NCI-H2107 treated with DMSO at 0.1 percent for 48 hours (cell line): ENCODE results near the gene RPGR.

Experiments
- DNase-seq: peaks from one replicate; lab custom pipeline; 2025; ENCODE audit not compliant: unreplicated experiment; lab: John Stamatoyannopoulos, UW

The RPGR gene, protein sequence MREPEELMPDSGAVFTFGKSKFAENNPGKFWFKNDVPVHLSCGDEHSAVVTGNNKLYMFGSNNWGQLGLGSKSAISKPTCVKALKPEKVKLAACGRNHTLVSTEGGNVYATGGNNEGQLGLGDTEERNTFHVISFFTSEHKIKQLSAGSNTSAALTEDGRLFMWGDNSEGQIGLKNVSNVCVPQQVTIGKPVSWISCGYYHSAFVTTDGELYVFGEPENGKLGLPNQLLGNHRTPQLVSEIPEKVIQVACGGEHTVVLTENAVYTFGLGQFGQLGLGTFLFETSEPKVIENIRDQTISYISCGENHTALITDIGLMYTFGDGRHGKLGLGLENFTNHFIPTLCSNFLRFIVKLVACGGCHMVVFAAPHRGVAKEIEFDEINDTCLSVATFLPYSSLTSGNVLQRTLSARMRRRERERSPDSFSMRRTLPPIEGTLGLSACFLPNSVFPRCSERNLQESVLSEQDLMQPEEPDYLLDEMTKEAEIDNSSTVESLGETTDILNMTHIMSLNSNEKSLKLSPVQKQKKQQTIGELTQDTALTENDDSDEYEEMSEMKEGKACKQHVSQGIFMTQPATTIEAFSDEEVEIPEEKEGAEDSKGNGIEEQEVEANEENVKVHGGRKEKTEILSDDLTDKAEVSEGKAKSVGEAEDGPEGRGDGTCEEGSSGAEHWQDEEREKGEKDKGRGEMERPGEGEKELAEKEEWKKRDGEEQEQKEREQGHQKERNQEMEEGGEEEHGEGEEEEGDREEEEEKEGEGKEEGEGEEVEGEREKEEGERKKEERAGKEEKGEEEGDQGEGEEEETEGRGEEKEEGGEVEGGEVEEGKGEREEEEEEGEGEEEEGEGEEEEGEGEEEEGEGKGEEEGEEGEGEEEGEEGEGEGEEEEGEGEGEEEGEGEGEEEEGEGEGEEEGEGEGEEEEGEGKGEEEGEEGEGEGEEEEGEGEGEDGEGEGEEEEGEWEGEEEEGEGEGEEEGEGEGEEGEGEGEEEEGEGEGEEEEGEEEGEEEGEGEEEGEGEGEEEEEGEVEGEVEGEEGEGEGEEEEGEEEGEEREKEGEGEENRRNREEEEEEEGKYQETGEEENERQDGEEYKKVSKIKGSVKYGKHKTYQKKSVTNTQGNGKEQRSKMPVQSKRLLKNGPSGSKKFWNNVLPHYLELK

DNA sequence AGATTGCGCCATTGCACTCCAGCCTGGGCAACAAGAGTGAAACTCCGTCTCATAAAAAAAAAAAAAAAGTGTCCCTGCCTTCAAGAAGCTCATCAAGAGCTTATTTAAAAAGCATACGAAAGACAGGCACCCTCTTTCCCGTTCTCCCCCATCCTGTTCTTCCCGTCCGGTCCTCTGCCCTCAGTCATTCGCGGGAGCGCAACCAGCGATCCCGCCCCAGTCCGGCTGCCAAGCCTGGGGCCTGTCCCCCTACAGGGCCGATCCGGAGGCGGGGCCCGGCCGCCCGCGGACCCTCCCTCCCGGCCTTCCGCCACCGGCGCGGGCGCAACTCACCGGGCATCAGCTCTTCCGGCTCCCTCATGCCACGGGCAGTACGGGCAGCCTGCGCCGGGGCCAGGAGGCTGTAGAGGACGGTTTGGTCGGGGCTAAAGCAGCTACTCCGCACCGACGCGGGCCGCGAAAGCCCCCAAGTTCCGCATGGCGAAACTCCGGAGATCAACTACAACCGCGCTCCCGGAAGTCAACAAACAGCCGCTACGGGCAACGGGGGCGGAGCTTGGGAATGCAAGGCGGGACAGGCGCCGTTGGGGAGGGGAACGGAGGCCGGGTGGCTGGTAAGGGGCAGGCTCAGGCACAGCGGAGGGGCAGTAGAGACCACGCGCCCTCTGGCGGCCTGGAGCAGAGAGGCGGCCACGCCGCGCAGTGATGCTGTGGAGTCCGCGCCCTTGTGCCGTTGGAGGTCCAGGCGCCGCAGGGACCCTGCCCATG is at the start of gene RPGR:
RPGR (minus strand) TSS at position 503 of the 768 bp plus-strand sequence; CDS start at position 361, 142 bp downstream.
- DNase-seq, result peak; percentile 93

DNA sequence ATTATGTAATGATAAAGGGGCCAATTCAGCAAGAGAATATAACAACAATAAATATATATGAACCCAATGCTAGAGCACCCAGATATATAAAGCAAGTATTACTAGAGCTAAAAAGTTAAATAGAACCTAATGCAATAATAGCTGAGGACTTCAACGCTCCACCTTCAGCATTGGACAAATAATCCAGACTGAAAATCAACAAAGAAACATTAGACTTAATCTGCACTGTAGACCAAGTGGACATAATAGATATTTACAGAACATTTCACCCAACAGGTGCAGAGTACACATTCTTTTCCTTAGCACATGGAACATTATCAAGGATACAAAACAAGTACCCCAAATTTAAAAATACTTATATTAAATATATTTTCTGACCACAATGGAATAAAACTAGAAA is 49.4 kb upstream of the RPGR start:
- no peak for DNase-seq

DNA sequence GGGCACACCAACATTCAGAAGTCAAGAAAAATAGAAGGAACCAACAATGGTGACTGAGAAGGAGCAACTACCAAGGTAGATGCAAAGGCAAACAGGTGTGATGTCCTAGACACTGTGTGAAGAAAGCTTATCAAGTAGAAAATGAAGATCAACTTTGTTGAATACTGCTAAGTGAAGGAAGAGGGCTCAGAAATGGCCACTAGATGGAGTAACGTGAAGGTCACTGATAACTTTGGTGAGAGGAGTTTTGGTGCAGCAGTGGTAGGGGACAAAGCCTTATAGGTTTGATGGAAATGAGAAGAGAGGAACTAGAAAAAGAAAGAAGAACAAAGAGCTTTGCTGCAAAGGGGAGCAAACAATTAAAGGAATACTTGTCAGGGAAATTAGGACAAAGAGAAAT is 48.6 kb upstream of the RPGR start:
- DNase-seq, result peak; percentile 7

DNA sequence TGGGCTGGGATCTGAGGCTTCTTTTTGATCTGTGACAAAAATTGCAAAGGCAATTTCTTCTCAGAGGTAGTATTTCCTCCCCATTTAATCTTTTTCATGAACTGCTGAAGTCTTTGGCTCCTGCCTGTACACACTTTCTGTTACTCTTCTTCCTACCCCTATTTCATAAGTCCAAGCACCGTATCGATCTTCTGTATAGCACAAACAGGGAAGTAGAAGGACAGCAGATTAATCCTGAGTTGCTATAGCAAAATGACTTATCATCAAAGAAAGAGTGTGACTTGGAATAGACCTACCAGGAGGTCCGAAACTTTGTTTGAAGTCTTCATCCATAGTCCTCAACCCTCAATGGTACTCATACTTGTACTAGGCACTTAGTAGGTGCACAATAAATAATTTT is 47.1 kb upstream of the RPGR start:
- no peak for DNase-seq

DNA sequence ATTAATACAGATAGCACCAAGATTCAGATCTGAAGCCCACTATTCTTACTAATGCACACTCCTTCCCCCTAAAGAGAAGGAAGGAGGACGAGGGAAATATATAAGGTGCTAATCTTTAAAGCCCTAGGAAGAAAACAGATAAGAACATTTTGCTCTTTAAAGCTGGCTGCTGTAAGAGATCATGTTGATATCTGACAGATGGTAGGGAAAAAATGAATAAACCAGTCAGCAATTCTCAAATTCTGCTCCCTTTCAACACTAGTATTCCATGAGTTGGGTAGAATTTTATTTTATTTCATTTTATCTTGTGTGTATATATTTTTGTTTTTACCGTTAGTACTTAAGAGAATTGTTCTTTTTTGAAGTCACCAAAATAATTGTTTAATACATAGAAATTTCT is 44.3 kb upstream of the RPGR start:
- no peak for DNase-seq

DNA sequence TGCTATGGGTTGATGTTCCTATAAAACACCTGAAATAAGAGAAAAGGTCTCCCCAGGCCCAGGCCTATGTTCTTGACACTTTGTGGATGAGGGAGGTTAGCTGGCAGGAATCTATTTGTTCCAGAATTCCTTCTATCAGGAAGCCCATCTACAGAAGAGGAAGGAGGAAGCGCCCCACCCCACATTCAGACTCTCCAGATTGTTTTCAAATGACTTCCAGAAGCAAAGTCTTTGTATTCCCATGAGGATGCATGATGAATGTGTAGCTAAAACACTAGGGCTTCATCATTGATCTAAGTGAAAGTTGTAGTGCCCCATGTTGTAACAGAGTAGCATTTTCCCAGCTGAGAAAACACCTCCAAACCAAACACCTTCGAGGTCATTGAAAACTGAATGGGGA is 41.5 kb upstream of the RPGR start:
- DNase-seq, result no peak

DNA sequence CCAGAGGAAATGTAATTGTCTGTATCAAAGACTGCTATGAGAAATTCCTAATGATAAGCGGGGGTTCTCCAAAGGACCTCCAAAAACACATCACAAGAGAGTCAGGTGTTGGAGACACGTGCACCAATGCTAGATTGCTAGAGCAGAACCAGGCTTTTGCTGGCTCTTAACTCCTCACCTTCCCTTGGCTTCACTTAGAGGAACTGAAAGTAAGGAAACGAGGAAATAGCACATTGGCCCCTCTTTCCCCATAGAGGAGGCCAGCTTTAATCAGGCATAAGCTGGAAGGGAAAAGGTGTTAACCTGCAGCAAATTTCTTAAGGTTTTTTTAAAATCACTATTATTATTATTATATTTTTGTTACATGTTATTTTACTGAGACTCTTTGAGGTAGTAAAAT is 38.6 kb upstream of the RPGR start:
- no peak for DNase-seq

DNA sequence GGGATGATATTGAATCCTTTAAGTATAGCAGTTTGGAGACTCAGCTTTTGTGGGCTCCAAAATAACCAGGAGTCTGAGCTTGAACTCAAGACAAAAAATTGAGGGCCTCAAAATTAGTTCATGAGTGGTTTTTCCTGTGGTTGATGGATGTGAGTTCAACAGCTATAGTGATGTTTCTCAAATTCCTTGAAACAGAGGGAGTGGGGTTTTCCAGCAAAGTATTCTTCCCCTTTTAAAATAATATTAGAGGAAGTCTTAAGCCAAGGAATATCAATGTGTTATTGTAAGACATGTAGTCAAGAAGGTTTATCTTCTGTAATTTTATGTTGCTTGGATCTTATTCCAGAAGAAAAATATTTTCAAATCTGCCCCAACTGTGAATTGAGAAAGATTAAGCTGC is 35.7 kb upstream of the RPGR start:
- no peak for DNase-seq

DNA sequence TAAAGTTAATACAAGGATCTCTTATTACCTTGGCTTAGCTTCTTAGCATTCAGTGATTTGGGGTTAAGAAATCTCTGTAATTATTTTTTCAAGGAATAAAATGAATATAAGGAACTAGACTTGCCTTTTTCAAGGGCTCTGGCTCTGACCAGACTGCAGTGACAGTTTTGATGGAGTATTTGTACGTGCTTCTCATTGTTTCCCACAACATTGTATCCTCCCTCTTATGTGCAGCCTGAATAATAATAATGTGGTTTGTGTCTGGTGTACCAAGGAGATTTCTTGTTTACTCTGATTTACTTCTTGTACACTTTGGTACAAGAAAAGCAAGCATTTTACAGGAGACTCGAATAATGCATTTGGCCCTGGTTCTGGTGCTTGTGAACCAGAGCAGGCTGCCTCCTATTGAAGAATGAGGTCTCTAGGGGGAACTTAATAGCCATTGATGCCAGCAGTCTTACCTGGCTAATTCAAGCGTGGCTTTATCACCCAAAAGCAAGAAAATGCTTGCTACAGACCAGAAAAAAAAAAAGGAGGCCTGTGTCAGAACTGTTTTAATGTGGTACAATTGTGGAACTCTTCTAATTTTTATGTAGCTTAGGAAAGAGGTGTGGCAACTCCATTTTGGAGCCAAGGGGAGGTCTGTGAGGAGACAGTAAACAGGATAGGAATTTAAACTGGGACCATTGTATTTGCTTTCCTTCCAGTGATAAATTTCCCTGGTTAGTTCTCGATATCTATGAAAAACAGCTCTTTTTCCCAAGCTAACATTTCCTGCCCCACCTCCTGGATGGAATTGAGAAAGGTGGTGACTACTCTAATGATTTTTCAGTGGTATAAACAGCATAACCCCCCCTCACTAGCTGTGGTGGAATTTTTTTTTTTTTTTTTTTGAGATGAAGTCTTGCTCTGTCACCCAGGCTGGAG is 30.7 kb upstream of the RPGR start:
- peak; percentile 29 for DNase-seq

DNA sequence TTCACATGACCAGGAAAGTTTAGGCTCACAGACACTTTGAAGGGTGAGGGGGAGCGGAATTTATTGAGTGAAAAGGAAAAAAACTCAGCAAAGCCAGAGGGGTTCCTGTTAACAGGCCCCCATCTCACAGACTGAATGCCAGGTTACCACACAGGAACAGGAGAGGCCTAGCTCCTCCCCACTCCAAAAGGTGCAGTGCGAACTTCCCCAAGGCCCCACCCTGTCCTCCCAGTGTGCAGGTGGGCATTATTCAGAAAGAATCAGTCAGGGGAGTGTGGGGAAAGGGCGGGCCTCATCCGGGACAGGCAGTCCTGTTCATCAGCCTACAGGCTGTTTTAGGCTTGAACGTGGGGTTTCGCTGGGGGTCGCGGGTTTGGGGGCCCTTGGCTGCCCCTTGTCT is 29.1 kb upstream of the RPGR start:
- no peak for DNase-seq

DNA sequence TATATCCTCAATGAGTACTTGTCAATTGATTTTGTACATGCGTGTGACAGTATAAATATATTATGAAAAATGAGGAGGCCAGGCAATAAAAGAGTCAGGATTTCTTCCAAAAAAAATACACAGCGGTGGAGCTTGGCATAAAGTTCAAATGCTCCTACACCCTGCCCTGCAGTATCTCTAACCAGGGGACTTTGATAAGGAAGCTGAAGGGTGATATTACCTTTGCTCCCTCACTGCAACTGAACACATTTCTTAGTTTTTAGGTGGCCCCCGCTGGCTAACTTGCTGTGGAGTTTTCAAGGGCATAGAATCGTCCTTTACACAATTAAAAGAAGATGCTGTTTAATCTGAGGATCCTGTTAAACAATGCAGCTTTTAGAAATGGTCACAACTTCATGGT is 25.1 kb upstream of the RPGR start, which contains the start of gene OTC:
OTC (plus strand) TSS at position 243 of the 400 bp plus-strand sequence; CDS start at position 336, 93 bp downstream.
- no peak for DNase-seq

DNA sequence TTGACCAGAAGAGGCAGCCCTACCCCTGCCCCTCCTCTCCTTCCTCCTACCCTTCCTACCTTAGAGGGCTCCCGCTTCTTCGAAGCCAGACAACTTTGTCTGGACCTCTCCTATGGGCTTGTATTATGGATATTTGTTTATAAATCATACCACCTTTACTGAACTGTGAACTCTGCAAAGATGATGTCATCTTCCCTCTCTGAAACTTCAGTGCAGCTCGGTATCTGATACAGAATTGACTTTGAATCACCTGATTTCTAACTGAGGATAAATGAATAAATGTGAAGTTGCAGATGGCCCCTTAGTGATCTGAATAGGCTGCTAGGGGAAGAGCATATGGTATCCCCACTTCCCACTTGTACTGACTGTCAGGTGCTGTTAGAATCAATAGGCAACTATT is 24.0 kb upstream of the RPGR start:
- no peak for DNase-seq

DNA sequence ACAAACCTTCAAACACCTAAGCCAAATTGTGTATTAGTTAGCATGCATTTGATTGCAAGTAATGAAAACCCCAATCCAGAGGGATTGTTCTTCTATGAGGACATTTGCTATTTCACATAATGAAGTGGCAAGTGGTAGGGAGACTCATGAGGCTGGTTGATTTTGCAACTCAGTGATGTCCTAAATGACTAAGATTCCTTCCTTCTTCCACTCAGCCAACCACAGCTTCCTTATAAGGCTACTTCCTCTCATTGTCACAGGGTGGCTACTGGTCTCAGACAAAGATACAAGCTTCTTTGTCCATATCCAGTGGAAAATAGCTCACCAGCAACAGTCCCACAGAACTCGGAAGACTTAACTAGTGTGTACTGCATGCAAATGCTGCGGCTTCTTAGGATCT is 19.8 kb upstream of the RPGR start:
- DNase-seq, result no peak

DNA sequence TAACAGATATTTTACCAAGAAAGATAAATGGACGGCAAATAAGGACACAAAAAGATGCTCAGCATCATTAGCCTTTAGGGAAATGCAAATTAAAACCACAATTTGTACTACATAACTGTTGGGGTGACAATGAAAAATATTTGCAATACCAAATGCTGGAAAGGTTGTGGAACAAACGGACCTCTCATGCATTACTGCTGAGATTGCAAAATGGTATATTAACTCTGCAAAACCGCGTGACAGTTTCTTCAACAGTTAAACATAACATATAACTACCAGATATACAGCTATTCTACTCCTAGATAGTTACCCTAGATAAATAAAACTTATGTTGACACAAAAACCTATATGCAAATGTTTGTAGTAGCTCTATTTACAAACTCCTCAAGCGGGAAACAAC is 18.8 kb upstream of the RPGR start:
- no peak for DNase-seq

DNA sequence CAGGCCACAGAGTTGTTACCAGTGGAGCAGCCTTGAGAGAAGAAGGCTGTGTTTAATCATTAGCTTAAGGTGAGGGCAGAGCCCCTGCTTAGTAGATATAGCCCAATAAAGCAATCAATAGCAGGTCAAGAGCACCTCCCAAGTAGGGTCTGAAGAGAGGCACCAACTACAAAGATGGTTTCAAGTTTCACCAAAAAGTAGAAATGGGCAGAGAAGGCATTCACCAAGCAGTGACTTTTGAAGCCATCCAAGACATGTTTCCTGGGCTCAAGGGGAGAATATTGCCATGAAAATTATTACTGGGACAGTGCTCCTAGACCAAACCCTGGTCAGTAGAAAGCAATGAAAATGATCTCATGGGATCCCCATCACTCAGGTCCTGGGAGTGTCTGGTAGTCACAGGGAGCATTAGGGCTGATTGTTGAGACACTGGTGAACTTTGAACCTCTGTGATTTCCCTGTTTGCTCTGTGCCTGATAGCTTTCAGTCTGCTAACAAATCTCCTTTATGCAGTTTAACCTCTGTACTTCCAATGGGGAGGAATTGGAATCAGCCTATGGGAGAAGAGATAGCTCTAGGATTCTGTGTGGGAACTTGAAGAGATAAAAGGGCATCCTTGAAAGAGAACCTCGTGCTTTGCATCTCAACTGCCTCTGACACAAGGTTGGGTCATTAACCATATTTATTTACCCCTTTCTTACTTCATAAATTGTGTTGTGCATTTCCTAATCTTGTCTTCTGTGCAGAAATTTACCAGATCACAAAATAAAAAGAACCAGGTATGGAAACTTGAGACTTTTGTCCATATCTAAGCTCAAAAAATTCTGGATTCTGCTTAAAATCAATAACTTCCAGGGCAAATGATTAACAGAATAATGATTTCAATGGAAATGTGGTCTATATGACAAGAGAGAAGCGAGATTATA is 15.8 kb upstream of the RPGR start:
- DNase-seq, result no peak

DNA sequence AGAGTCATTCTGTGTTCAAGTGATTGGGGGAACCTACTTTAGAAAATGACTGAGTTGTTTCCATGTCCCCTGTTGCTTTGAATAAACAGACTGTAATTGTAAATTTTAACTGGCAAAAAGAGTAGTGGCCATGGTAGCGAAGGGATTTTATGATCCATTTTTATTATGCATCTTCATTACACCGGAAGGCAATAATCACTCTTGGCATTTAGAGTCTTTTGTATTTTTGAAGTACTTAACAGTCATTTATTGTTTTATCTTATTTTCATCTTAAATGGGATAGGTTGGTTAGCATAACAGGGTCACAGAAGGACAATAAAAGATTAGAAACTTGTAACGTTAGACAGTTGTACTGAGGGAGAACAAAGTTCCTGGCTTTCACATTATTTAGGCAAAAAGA is 14.1 kb upstream of the RPGR start:
- no peak for DNase-seq

DNA sequence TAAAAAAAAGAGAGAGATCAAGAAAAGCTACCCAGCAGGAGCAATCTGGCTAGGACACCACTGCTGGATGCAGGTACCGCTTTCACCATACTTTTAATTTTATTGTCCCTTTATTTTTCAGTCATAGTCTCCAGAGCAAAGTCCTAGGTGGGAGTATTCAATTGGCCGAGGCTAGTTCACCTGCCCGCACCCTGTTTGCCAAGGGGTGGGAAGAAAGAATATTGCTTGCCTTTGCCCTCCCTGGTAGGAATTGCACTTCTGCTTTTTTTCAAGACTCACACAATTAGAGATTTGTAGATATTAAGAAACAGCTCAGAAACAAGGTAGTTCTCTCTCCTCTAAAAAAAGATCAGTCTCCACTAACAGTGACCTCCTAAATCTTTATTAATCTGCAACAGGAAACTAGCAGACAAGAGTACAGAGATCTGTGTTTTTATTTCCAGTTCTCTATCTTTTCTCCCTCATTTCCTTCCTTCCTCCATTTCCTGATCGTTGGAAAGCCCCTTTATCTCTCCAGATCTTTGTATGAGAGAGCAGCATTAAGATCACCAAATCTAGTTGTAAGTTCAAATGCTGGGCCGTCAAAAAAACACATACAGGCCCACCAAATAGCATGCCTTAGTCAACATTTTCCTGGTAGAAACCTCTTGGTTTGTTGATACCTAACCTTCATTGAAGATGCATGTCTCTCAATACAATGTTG is 9.4 kb upstream of the RPGR start:
- DNase-seq, result no peak

DNA sequence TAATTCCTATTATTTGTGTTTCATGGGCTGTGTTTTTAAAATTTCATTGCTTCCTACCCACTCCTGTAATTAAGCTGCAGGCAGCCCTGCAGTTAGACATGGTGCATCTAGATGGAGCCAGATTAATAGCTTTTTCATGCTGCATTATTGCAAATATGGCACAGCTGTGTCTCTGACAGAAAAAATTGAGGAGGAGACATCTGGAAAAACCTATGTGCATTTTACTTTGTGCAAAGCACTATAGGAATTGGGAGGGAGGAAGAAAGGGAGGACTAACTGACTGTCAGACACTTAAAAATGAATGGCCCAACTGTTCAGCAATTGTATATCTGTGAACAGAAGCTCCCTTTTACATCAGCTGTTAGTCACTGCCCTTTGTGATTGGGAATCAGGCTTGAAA is 8.1 kb upstream of the RPGR start:
- DNase-seq, result no peak
